Sciatic nerve (tissue), 2 donors: ENCODE results near the gene TMEM161A. TPM values are rescaled to one million over a fixed set of nuclear protein-coding genes. Genes with fewer than 3 reads are reported as not detected.
A peak's percentile ranks its signal among the peaks of the same experiment; 100 is the strongest.
"Not testable (repeated sequence)": the region's sequence is repeated elsewhere in the genome, so short reads cannot be mapped to it uniquely, and the experiment has no call there.

Experiments used
- ATAC-seq: fragments of 200-7000 bp; cut with Tn5 transposase; one replicate; pipeline ENCODE4 v1.9.1; 2020; ENCODE audit warnings: mild to moderate bottlenecking, moderate library complexity
- DNase-seq: peaks from one replicate; pipeline ENCODE4 v3.0.0-alpha.2; 2020; ENCODE audit warnings: low spot score
- intact Hi-C: fragments of 100-400 bp; cut with DNase I; formaldehyde crosslinking; loops from one replicate; pipeline ENCODE4 v1.14.2; 2022
- total RNA-seq: library from RNA; stranded (reverse); fragmentation: NEBNext Ultra II Directional; extraction: Animal tissue kit (Norgen Biotek cat#: 25700); gene quantifications from one replicate; pipeline ENCODE4 v1.2.1, GENCODE V29; 2021
- donor health status: DM: no; HTN: no; CAD: no.
- donor health status: DM: no; HTN: no; CAD: no.

Gene TMEM161A
- total RNA-seq, 1 donor from 2014 or later: 20.7 TPM

- DNase-seq (no peak), ATAC-seq (no peak)
- intact Hi-C loops: no loop called here
Observed at GRCh38 chr19:19133985-19134384, 4.3 kb downstream of the TMEM161A start.

- intact Hi-C loops: no loop called here
- no peak for ATAC-seq
- DNase-seq: no peak
Observed at GRCh38 chr19:19132912-19133311, 5.4 kb downstream of the TMEM161A start.

- intact Hi-C loops: no loop called here
- DNase-seq (no peak), ATAC-seq (no peak)
Observed at GRCh38 chr19:19131989-19132388, 6.3 kb downstream of the TMEM161A start.

DNA sequence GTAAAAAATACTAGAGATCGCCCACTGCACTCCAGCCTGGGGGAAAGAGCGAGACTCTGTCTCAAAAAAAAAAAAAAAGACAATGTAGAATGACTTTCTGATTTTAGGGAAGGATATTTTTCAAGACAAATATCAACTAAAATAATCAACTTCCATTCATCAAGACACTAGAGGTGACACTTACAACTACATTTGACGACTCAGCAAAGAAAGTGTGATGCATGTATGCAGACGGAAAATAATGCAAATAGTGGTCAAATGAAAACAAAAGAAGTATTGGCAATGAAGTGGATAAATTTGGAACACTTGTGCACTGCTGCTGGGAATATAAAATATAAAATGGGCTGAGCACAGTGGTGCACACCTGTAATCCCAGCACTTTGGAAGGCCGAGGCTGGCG is 12.2 kb downstream of the TMEM161A start:
- ATAC-seq (no peak), DNase-seq (no peak)
- intact Hi-C loops: no loop called here

- DNase-seq: no peak
- intact Hi-C loops: no loop called here
- no peak for ATAC-seq
Observed at GRCh38 chr19:19123386-19123785, 14.9 kb downstream of the TMEM161A start.

DNA sequence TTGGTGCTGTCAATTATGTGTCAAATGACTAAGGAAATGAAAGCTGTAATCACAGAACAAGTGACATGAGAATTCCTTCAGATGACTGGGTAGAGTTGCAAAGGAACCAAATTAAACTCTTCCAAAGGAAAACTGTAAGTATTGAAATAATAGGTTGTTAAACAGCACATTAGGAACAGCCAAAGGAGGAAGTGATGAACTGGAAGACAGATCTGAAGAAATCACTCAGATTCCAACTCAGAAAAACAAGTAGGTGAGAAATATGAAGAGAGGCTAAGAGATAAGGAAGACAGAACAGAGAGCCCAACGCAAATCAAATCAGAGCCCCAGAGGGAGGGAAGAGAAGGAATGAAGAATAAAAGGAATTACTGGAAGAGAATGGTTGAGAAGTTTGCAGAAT is 15.4 kb downstream of the TMEM161A start:
- no peak for DNase-seq
- ATAC-seq: no peak
- intact Hi-C loops: no loop called here

GRCh38 chr19:19121371-19121770 is 16.9 kb downstream of the TMEM161A start:
- no peak for ATAC-seq
- intact Hi-C loops: no loop called here
- DNase-seq: no peak

DNA sequence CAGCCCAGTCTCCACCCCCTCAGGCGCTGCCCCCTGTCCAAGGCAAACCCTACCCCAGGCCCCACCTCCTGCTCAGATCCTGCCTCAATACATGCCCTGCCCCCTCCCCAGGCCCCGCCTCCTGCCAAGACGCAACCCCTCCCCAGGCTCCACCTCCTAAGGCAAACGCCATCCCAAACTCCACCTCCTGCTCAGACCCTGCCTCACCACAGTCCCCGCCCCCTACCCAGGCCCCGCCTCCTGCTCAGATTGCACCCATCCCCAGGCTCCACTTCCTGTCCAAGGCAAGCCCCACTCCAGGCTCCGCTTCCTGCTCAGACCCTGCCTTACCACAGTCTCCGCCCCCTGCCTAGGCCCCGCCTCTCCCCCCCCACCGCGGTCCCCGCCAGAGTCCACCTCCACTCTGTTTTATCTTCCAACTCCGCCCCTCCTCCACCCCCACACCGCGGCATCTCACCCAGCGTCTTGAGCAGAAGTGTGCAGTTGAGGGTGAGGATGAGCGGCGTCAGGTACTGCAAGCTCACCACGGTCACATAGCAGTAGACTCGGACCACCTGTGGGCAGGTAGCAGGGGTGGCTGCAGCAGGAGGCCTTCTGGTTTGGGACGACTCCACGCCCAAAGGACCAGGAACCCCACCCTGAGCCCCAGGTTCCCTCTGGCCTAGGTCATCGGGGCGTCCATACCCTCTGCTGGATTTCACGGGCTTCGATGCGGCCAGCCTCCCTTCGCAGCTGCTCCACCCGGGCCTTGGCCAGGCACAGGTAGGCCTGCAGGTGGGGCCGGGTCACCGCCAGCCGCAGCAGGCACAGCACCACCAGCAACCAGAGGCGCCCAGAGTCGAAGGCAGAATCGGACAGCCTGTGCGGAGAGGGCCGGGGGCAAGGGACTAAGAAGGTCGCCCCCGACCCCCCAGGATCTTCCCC is 17.7 kb downstream of the TMEM161A start:
- DNase-seq (peak; percentile 89), ATAC-seq (peak; percentile 96)
- intact Hi-C loops: no loop called here

DNA sequence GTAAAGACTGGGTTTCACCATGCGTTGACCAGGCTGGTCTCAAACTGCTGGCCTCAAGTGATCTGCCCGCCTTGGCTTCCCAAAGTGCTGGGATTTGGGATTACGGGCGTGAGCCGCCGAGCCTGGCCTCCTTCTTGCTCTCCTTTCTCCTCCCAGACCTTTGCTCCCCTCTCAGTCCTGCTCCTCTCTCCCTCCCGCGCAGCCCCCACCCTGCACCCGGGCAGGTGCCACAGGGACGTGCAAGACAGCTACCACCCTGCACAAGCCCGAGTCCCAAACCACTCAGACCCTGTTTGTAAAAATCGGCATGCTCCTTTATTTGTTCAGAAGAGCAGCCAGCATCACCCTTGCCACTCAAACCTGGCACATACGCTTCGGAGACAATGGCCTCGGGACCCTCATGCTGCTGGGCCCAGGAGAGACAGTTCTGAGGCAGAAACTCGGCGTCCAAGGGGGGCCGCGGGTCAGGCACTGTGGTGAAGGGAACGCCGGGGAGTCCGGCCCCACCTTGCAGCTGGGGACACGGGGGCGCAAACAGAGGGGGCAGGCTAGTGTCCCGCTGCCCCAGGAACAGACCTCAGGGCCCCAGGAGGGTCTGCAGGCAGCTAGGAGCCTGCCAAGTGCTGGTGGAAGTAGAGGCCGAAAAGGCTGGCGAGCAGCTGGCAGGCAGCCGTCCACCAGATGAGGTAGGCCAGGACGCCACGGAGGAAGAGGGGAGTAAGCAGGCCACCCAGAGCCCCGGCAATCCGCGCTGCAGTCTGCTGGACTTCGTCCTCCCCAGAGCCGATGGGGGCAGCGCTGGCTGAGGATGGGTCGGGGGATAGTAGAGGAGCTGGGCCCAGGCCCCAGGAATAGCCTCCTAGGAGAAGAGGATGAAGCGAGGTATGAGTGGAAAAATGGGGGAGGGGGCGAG is 18.7 kb downstream of the TMEM161A start:
- peak; percentile 40 for ATAC-seq

GRCh38 chr19:19115954-19116353 is 22.3 kb downstream of the TMEM161A start:
- intact Hi-C loops: no loop called here
- no peak for DNase-seq
- no peak for ATAC-seq

More for the DNA sequence above, 18.7 kb downstream of the TMEM161A start:
- no peak for DNase-seq
- intact Hi-C loops: no loop called here

GRCh38 chr19:19113040-19113626 is 25.1 kb downstream of the TMEM161A start:
- DNase-seq: no peak

DNA sequence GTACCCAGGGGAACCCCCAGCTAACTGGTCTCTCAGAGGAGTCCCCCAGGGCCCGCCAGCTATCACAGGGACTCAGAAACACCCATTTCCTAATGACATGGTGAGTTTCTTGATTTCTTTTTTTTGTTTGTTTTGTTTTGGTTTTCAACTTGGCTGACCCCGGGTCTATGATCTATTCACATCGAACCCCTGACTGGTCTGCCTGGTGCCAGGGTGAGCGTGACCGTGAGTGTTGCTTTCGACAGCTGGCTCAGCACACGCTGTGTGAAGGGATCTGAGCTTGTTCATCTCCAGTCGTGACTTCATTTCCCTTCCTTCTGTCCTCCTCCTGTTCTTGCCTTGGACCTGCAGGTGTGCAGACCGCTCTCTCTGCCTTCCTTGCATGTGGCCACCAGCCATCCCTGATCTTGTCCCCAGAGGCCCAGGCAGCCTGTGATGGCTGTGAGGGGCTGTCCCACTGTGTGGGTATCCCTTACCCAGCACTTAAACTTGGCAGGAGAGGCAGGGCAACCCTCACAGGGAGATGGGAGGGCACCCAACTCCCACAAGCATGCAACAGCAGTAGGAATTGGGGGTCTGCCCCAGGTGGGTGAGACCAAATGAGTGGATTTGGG is 26.2 kb downstream of the TMEM161A start:
- ATAC-seq (no peak), DNase-seq (no peak)
- intact Hi-C loops: no loop called here

More at GRCh38 chr19:19113040-19113626, 25.1 kb downstream of the TMEM161A start:
- peak; percentile 22 for ATAC-seq
- intact Hi-C loops: no loop called here

DNA sequence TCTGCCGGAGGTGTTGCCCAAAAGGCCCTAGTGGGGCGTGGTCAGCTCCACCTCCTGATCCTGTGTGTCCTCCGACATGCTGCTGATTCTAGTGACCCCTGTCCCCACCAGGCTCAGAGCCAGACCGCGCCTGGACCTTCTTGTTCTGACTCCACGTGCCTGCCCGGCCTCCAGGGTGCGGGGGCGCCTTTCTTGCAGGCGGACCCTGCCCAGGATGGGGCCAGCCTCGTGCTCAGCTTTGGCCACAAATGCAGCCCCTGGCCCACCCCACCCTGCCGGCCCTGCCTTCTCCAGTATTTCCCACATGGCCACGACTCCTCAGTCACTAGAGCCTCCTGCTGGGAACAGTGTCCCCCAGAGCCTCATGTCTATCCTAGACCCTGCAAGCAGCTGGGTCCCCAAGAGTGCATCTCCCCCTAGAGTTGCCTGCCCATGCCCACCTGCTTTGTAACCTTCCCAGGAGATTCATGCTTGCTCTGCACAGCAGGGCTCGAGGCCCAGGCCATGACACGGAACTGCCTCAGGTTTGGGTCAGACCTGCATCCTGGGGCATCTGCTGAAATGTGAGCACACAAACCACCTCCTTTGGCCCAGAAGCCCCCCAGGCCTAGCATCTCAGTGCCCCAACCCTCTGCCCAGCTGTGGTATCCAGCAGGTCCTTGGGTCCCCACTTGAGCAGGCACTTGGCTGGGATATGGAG is 27.0 kb downstream of the TMEM161A start:
- DNase-seq (no peak), ATAC-seq (peak; percentile 9)
- intact Hi-C loops: no loop called here

DNA sequence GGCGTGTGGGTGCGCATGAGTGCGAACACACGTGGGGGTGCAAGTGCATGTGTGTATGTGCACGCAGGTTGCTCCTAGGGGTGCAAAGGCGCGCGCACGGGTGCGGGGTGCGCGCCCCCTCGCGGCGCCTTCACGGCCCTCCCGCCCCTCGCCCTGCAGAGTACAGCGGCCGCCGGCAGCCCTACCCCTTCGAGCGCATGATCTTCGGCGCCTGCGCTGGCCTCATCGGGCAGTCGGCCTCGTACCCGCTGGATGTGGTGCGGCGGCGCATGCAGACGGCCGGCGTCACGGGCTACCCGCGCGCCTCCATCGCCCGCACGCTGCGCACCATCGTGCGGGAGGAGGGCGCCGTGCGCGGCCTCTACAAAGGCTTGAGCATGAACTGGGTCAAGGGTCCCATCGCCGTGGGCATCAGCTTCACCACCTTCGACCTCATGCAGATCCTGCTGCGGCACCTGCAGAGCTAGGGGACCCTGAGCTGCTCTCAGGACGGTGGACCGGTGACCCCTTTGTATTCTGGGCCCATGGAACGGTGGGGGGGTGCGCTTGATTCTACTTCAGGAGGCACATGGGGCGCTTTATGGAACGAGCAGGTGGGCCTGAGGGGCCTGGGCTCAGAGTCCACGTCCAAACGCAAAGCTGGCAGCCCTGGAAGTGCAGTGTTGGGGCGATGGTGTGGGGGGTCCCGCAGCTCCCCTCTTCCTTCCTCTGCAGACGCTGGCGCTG is 27.7 kb downstream of the TMEM161A start:
- intact Hi-C loops: no loop called here
- ATAC-seq: no peak
- no peak for DNase-seq

- no peak for DNase-seq
Observed at GRCh38 chr19:19109601-19110000, 28.7 kb downstream of the TMEM161A start.

DNA sequence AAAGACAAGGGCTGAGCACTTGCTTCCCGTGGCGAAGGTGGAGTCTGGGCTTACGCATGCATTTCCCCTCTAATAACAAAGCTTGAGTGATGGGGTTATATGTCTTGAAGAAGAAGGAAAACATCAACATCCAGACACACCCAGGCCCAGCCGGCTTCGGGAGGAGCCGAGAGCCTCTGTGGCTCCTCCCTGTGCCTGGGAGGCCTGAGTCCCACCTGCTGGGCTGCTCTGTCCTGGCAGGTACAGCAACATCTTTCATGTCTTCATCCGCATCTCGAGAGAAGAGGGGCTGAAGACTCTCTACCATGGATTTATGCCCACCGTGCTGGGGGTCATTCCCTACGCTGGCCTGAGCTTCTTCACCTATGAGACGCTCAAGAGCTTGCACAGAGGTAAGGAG is 30.6 kb downstream of the TMEM161A start:
- intact Hi-C loops: no loop called here
- ATAC-seq: no peak
- DNase-seq: no peak

More at GRCh38 chr19:19109601-19110000, 28.7 kb downstream of the TMEM161A start:
- intact Hi-C loops: no loop called here
- ATAC-seq: no peak

DNA sequence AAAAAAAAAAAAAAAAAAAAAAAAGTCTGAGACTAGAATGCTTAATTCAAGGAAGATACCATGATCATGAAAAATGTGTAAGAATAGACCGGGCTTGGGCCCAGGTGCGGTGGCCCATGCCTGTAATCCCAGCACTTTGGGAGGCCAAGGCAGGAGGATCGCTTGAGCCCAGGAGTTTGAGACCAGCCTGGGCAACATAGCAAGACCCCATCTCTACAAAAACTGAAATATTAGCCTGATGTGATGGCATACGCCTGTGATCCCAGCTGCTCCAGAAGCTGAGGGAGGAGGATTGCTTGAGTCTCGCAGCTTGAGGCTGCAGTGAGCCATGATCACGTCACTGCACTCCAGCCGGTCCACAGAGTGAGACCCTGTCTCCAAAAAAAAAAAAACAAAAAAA is 31.3 kb downstream of the TMEM161A start:
- ATAC-seq, intact Hi-C loops, DNase-seq: not testable (repeated sequence)

DNA sequence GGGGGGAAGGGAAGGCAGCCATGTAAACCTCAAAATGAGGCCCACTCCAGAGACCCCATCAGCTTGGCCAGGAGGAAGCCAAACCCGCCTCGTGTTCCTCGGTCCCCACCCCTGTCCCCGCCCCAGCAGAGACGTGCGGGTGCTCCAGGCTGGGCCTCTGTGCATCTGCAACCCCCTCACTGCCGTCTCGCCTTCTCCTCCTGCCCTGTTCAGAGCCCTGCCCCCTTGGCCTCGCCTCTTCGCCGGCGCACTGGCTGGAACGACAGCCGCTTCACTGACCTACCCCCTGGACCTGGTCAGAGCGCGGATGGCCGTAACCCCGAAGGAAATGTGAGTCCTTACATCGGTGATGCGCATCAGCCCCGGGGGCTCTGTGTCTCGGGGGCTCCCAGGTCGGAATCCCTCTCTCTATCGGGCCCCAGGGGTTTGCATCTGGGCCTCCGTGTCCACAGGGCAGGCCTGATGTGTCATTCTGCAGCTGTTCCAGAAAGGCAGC is 32.2 kb downstream of the TMEM161A start:
- DNase-seq (no peak), ATAC-seq (peak; percentile 56)
- intact Hi-C loops: no loop called here
